Endothelial cell of umbilical vein (primary cell): ENCODE measurements around the gene WLS. TPM values are rescaled to one million over a fixed set of nuclear protein-coding genes. Genes with fewer than 3 reads are reported as not detected.

ENCODE experiments used
- BruUV-seq: library from RNA; stranded (reverse); fragments of 400-500 nt; replicated peaks from 2 replicates; lab custom pipeline; 2021; lab: Mats Ljungman, UMichigan
- CTCF ChIA-PET: fragments of 300-600, 350-600 bp; sonication (Branson Sonifier 250); formaldehyde crosslinking; loops from one replicate; lab custom pipeline; 2021; ENCODE audit warnings: antibody characterized with exemption, inconsistent platforms; lab: Charles Lee
- POLR2A ChIA-PET: fragments of 300-600, 350-600 bp; sonication (Branson Sonifier 250); formaldehyde crosslinking; loops from one replicate; lab custom pipeline; 2021; ENCODE audit warnings: antibody characterized with exemption, inconsistent platforms; lab: Charles Lee
- DNase-seq: peaks from one replicate; pipeline ENCODE4 v3.0.0-alpha.2; 2011; ENCODE audit warnings: low read depth, low spot score
- FAIRE-seq: peaks from 2 replicates; lab custom pipeline; 2011; peaks lifted over from hg19 to GRCh38; lab: Jason Lieb, UNC
- H2AFZ ChIP-seq: 2 replicates; pipeline ENCODE4 v1.6.0; 2012; ENCODE audit warnings: low read depth, low read length, control low read depth, inconsistent platforms
- H3K27ac ChIP-seq: 2 replicates; pipeline ENCODE4 v1.5.1; 2011; ENCODE audit warnings: low read depth, mild to moderate bottlenecking, control low read depth, low read length, moderate library complexity; ENCODE audit not compliant: insufficient read depth
- H3K27me3 ChIP-seq, 2 experiments: 2 replicates each; pipeline versions ENCODE4 v1.6.0 to v1.6.1; 2011; ENCODE audit warnings: low read length in 2 of 2, mixed read lengths in 1 of 2; ENCODE audit not compliant: control insufficient read depth in 2 of 2, insufficient read depth in 2 of 2
- H3K36me3 ChIP-seq, 2 experiments: 2 replicates in 1 of 2; 3 replicates in 1 of 2; pipeline ENCODE4 v1.5.1; 2011; ENCODE audit warnings: low read length in 2 of 2, mild to moderate bottlenecking in 1 of 2, moderate library complexity in 1 of 2; ENCODE audit not compliant: control insufficient read depth in 2 of 2, insufficient read depth in 2 of 2; ENCODE audit errors: extremely low read depth in 1 of 2
- H3K4me1 ChIP-seq: 3 replicates; pipeline ENCODE4 v1.5.1; 2011; ENCODE audit warnings: mild to moderate bottlenecking, low read length; ENCODE audit not compliant: control insufficient read depth, insufficient read depth; ENCODE audit errors: extremely low read depth
- H3K4me2 ChIP-seq: 2 replicates; pipeline ENCODE4 v1.6.1; 2011; ENCODE audit warnings: low read length, control low read depth, mixed read lengths; ENCODE audit not compliant: insufficient read depth
- H3K4me3 ChIP-seq, 3 experiments: fragments of 200-600 bp in 1 of 3; sonication (generic), shearing (Covaris generic) in 1 of 3; replicated peaks in 1 of 3; 2 replicates each; pipeline ENCODE4 v1.5.1; 2011 to 2016; ENCODE audit warnings: control low read depth in 3 of 3, low read length in 3 of 3, mild to moderate bottlenecking in 2 of 3, inconsistent platforms in 1 of 3, low read depth in 1 of 3, moderate library complexity in 1 of 3; ENCODE audit not compliant: insufficient read depth in 1 of 3
- H3K79me2 ChIP-seq: 2 replicates; pipeline ENCODE4 v1.6.0; 2012; ENCODE audit warnings: low read length, inconsistent platforms; ENCODE audit not compliant: control insufficient read depth, insufficient read depth
- H3K9ac ChIP-seq: replicated peaks from 2 replicates; pipeline ENCODE3; 2011; ENCODE audit warnings: low read length, control low read depth; ENCODE audit not compliant: insufficient read depth; ENCODE audit errors: extremely low read depth
- H3K9me1 ChIP-seq: replicated peaks from 3 replicates; pipeline ENCODE4 v1.6.0; 2011; ENCODE audit warnings: mild to moderate bottlenecking, low read length; ENCODE audit not compliant: control insufficient read depth, insufficient read depth; ENCODE audit errors: extremely low read depth
- H3K9me3 ChIP-seq: replicated peaks from 2 replicates; pipeline ENCODE4 v1.5.1; 2012; ENCODE audit warnings: low read length, inconsistent platforms; ENCODE audit not compliant: control insufficient read depth, insufficient read depth
- H4K20me1 ChIP-seq: replicated peaks from 2 replicates; pipeline ENCODE3; 2011; ENCODE audit warnings: mild to moderate bottlenecking, low read length; ENCODE audit not compliant: control insufficient read depth, insufficient read depth; ENCODE audit errors: extremely low read depth
- CTCF ChIP-seq, 2 donors: IDR thresholded peaks; 1 replicate in 1 of 2; 2 replicates in 1 of 2; pipeline ENCODE4 v1.5.1; 2011; ENCODE audit warnings: low read length in 2 of 2, mild to moderate bottlenecking in 2 of 2, moderate library complexity in 2 of 2, control low read depth in 1 of 2, inconsistent platforms in 1 of 2, low read depth in 1 of 2; ENCODE audit not compliant: insufficient read depth in 1 of 2; ENCODE audit errors: extremely low read depth in 1 of 2
- EZH2 ChIP-seq: IDR thresholded peaks from 2 replicates; pipeline ENCODE4 v1.6.1; 2012; ENCODE audit warnings: borderline replicate concordance, low read depth, mild to moderate bottlenecking, moderate library complexity, low read length, inconsistent platforms; ENCODE audit not compliant: severe bottlenecking
- FOS ChIP-seq: IDR thresholded peaks from 2 replicates; pipeline ENCODE4 v1.6.1; 2011; ENCODE audit warnings: mild to moderate bottlenecking, low read length, moderate library complexity, borderline replicate concordance; ENCODE audit not compliant: insufficient read depth
- GATA2 ChIP-seq: IDR thresholded peaks from 2 replicates; pipeline ENCODE4 v1.7.0; 2011; ENCODE audit warnings: low read depth, mild to moderate bottlenecking, moderate library complexity, mixed read lengths, low read length; ENCODE audit not compliant: insufficient read length, insufficient read depth
- JUN ChIP-seq: IDR thresholded peaks from 2 replicates; pipeline ENCODE4 v1.6.1; 2011; ENCODE audit warnings: borderline replicate concordance, low read depth; ENCODE audit not compliant: insufficient read length, insufficient read depth
- MAX ChIP-seq: IDR thresholded peaks from 2 replicates; pipeline ENCODE4 v1.6.1; 2011; ENCODE audit not compliant: insufficient read depth, insufficient read length
- POLR2A ChIP-seq: IDR thresholded peaks from 2 replicates; pipeline ENCODE4 v1.6.1; 2012; ENCODE audit warnings: low read depth, mild to moderate bottlenecking, control low read depth, low read length
- POLR2AphosphoS5 ChIP-seq: IDR thresholded peaks from 2 replicates; pipeline ENCODE4 v1.6.1; 2012; ENCODE audit warnings: low read depth, mild to moderate bottlenecking, control low read depth, low read length, moderate library complexity; ENCODE audit not compliant: insufficient read depth
- dilution Hi-C: fragments of 300-500 bp; cut with MboI; formaldehyde crosslinking; loops from one replicate; pipeline ENCODE4 v1.15.0; 2019; ENCODE audit warnings: low sequenced_read_pairs; ENCODE audit not compliant: extremely low pct_ligation_motif_present
- intact Hi-C: fragments of 100-400 bp; cut with micrococcal nuclease; formaldehyde crosslinking; loops from one replicate; pipeline ENCODE4 v1.10.0; 2022
- polyA plus RNA-seq, 4 experiments: library from polyadenylated mRNA; depleted of rRNA in 3 of 4; stranded (reverse) in 3 of 4; unstranded in 1 of 4; fragments of >200 nt; gene quantifications; 2 replicates each; pipeline versions ENCODE4 v1.2.1 to v1.2.3, GENCODE V29; 2011 to 2012; ENCODE audit warnings: missing spikeins in 1 of 4
- total RNA-seq: library from RNA; stranded (reverse); gene quantifications from 2 replicates; pipeline ENCODE4 v1.2.3, GENCODE V29; 2021

WLS gene
- total and polyA plus RNA-seq, 2 donors (not counting 3 experiments of a cell fraction or from before 2014, with no cell fraction given): 121 to 199 TPM

GRCh38 chr1:68279846-68280245 lies 47.5 kb upstream of the WLS start:
- BruUV-seq: no TSS peak
- no peaks in the 10 kb centered on the region for H3K4me1 ChIP-seq
- H3K9me1 ChIP-seq: no peaks in the 10 kb centered on the region
- FAIRE-seq: no peak
- H3K9ac ChIP-seq: no peak overlapping the region
- H4K20me1 ChIP-seq: no peaks in the 10 kb centered on the region
- intact Hi-C loops (no loop called here), dilution Hi-C loops (no loop called here)
- ChIA-PET CTCF (no interaction called here), POLR2A (no interaction called here)
- H3K4me3 ChIP-seq: no peak overlapping the region
- H2AFZ ChIP-seq: no peak overlapping the region
- H3K4me2 ChIP-seq: no peak overlapping the region
- H3K27ac ChIP-seq: no peak overlapping the region
- no peaks in the 10 kb centered on the region for H3K79me2 ChIP-seq
- TF ChIP-seq GATA2: no peak
- TF ChIP-seq EZH2: no peak
- TF ChIP-seq MAX: no peak
- TF ChIP-seq POLR2A: no peak
- TF ChIP-seq JUN: no peak
- TF ChIP-seq FOS: no peak
- TF ChIP-seq POLR2AphosphoS5: no peak
- no peak for TF ChIP-seq CTCF (IDR thresholded peaks at IDR 0.05; ENCODE audit: extremely low read depth in 1 of 2, insufficient read depth in 1 of 2, low read depth in 1 of 2, low read length in 2 of 2)
- DNase-seq: no peak
- no peaks in the 10 kb centered on the region for H3K9me3 ChIP-seq
- H3K27me3 ChIP-seq: no peaks in the 10 kb centered on the region
- no peaks in the 10 kb centered on the region for H3K36me3 ChIP-seq
